ENCODE measurements around the gene ETF1.
A peak's percentile ranks its signal among the peaks of the same experiment; 100 is the strongest.
"Not testable (repeated sequence)": the region's sequence is repeated elsewhere in the genome, so short reads cannot be mapped to it uniquely, and the experiment has no call there.

The ETF1 gene

DNA sequence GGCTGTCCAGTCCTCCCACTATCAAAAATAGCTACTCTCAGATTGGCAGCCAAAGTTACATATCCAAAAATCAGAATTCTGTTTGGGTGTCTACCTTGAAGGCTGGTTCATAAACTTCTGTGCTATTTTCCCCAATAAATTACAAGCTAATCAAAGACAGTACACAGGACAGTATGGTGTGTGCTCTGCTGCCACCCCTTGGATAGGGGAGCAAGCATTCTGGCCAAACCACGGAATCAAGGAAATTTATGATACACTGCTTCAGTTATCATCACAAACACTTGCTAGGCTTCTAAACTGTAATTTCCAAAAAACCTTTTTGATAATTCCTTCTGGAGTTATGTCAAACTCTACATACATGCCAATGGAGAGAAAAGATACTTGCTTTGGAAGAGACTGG lies 15.9 kb downstream of the ETF1 start:
- no peak for DNase-seq

DNA sequence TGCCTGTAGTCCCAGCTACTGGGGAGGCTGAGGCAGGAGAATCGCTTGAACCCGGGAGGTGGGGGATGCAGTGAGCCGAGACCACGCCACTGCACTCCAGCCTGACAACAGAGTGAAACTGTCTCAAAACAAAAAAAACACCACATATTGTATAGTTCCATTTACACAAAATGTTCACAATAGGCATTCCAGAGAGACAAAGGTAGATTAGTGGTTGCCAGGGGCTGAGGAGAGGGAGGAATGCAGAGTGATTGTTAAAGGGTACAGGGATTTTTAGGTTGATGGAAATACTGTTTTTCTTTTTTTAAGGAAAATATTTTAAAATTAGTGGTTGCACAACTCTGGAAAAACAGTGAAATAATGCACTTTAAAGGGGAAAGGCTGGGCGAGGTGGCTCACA lies 19.6 kb downstream of the ETF1 start:
- DNase-seq = no peak

DNA sequence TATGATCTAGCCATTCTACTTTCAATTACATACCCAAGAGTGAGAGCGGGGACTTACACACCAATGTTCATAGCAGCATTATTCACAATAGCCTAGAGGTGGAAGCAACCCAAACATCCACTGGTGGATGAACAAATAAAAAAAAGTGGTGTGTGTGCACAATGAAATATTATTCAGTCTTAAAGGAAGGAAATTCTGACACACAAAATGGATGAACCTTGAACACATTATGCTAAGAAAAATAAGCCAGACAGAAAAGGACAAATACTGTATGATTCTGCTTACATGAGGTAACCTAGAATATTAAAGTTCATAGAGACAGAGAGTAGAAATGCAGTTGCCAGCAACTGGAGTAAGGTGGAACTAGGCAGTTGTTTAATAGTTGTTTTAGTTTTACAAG lies 22.1 kb downstream of the ETF1 start:
- no peak for DNase-seq

DNA sequence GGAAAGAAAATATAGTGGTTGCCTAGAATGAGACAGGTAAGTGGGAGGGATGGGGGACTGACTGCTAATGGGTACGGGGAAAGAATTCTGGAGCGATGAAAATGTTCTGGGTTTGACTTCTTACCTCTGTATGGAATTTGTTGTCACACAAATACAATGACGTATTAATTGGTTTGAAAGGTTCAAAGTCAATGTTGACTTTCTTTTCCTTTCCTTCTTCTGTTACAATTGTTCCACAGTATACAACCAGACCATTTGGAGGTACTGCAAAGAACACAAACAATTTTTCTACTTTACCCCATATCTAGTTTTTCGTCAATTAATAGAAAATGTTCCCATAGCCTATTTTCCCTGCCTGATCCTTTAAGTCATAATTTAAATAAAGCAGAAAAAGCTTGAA lies 25.6 kb downstream of the ETF1 start:
- no peak for DNase-seq

DNA sequence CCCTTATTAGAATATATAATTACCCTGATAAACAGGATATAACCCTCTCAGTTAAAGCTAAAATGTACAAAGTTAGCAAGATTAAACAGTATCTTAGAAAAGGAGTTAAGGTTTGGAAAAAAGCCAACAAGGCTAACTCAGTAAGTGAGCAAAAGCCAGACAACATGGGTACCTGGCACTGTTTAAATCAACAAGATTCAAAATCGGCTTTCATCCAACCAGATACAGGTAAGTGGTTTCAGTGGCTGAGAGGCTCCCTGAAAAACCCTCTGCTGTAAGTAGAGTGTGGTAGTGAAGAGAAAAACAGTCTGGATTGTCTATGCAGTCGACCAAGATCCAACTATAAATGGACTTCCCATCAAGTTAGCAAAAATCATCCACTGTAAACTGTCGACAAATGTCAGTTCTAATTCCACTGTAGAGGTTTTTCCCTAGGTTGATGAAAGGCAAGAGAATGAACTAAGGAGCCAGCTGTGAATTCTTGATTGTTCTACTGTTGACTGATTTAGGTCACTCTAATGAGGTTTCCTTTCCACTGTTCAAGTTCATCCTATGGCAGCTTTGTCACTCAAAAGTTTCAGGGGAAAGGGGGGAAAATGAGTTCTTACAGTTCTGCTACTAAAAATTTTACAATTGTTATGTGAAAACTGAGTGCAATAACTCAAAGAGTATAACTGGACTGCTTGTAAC lies 27.3 kb downstream of the ETF1 start:
- DNase-seq = no peak

DNA sequence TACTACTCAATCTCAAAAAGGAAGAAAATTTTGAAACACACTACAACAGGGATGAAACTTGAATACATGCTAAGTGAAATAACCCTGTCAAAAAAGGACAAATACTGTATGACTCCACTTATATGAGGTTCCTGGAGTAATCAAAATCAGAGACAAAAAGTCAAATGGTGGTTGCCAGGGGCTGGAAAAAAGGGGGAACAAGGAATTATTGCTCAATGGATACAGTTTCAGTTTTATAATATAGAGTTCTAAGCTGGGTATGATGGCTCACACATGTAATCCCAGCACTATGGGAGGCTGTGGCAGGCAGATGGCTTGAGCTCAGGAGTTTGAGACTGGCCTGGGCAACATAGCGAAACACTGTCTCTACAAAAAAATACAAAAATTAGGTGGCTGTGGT lies 29.0 kb downstream of the ETF1 start:
- DNase-seq = no peak

DNA sequence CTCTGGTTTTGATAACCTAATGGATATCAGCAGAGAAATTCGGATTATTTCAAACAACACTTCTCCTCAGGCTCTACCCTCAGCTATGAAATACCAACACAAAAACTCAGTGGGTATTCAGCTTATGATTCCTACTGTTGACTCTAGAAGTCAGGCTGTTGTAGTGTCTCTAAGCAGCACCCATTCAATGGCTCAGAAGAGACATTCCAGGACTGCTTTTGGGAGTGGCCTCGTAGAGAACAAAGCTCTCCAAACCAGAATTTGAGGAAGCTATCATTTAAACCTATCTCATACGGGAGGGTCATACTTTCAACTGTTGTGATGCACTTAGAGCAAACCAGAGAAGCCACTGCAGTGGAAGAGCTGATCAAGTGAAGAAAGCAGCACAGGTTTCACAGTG lies 34.1 kb downstream of the ETF1 start:
- DNase-seq = no peak

DNA sequence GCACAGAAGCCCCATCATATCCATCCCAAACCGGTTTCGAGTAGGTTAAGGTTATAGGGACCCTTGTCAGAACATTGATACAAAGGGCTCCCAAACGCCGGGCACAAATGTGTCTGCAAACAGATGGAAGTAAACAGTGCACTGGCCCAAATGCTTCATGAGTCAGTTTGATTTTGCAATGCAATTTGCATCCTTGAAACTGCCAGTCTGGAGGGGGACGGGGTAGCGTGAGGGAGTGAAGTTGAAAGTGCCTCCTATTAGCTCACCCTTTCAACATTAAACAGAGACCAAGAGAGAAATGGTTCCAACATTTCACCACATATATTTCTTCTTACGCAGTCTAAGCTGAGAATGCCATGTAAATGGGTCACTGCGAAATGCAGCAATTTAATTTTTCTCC lies 35.6 kb downstream of the ETF1 start:
- DNase-seq = not testable (repeated sequence)

DNA sequence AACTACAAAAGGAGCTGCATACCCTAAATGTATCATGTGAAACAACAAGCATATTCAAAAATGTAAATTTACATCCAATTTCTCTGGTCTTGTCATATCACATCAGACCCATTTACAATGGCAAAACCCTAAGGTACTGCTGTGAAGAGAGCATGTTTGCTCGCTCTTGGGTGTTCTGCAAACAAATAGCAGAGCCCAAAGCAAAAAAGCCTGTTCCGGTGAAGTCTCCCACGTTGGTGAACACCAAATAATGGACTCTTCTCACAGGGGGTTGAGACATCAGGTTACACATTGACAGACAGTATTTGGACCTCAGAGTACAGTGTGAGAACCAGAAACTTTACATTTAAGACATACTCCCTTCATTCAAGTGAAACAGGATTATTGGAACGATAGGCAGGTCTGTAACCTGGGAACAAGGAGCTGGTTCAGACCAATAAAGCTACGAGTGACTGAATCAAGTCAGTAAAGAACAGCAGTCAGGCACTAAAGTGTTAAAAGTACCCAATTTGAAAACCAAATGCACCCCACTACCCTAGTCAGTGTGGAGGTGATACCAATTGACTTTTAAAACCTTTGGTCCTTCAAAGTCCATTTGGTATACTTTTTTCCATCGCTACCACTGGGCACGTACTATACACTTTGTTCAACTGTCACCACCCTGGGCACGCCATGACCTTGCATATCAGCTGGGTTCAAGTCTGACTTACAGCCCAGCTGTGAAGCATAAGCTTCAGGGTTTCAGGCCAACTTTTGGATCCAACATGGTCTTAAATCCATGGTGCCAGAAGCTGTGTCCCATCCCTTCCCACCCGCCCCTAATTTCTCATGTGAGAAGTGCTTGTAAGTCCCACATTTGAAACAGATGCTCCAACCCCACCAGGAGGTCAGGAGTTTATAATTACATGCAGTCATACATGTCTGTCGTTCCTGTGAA lies 36.4 kb downstream of the ETF1 start:
- DNase-seq = no peak

DNA sequence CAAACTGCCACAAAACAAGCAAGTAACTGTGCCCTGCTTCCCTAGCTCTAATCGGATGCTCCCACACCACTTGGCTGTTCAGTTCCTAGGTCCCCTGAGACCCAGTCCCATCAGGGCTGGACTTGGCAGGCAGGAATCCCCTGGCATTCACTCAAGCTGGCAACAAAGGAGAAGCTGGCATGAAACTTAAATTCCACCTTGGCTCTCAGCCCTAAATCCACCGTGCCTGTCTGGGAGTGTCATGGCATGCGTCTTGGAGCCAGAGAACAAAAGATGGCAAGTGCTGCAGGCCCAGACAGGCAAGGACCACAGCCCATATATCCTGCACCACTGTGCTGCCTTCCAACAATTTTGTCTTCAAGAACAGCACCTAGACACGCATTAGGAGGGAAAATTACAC lies 38.2 kb downstream of the ETF1 start:
- DNase-seq = no peak

DNA sequence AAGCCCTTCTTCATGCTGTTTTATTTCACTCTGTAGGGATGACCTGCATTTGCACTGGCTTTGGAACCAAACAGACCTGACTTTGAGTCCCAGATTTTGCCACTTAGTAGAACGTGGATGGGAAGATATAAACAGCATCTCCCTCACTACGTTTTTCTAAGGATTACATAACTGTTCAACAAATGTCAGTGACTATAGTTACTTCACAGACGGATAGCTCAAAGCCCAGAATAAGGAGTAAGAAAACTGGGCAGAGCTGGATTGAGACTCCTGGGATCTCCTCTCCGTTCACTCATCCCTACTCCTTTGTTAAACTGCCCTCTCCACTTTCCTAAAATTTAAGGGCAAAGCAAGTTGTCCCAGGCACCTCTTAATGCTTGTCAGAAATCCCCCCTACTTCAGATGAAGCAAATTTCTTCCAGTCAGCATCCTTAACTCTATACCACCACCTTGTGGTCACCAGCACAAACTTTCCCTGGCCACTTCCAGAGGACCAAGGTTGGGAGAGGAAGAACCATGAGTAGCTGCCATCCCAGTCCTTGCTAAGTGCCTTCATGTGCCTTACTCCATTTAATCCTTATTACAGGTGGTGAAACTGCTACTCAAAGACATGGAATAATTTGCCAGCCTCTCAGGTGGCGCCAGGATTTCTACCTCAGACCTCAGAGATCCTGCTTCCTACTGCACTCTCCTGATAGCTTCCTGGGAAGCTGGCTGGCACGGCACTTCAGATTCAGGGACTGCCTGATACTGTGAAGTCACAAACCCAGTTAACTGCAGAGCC lies 39.4 kb downstream of the ETF1 start:
- DNase-seq = peak; percentile 29

DNA sequence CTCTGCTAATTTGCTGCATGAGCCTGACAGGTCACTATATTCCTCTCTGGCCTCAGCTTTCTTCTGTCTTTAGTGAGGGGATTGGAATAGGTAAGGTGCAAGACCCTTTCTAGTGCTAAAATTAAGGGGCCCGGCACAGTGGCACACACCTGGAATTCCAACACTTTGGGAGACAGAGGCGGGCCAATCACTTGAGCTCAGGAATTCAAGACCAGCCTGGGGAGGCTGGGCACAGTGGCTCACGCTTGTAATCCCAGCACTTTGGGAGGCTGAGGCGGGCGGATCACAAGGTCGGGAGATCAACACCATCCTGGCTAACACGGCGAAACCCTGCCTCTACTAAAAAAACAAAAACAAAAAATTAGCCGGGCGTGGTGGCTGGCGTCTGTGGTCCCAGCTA lies 40.5 kb downstream of the ETF1 start:
- no peak for DNase-seq

DNA sequence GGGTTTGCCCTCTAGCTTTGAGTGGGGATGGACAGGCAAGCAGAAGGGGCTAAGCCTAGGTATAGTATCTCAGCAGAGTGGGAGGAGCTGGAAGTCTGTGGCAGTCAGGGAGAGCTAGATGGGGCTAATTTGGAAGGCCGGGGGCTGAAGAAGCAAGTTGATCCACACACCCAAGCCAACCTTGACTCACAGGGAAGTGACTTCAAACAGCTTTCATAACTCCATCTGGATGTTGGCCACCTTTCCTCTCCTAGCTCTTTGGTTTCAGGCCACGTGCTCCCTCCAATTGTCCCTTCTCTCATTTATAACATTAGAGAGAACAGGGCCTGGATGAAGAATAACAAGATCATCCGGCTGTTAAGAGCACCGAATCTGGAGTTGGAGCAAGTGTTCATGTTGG lies 40.9 kb downstream of the ETF1 start:
- no peak for DNase-seq

DNA sequence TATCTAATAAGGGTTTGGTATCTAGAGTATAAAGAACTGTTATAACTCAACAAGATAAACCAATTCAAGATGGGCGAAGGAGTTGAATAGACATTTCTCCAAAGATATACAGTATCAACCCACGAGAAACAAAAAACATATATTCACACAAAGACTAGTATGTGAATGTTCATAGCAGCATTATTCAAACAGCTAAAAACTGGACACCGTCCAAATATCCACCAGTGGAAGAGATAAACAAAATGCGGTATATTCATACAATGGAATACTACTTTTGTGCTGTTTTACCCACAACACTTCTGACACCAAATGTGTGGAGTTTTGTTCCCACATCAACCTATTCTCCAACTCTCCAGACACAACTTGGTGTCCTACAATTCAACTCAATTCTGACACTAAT lies 44.7 kb downstream of the ETF1 start:
- DNase-seq = no peak

DNA sequence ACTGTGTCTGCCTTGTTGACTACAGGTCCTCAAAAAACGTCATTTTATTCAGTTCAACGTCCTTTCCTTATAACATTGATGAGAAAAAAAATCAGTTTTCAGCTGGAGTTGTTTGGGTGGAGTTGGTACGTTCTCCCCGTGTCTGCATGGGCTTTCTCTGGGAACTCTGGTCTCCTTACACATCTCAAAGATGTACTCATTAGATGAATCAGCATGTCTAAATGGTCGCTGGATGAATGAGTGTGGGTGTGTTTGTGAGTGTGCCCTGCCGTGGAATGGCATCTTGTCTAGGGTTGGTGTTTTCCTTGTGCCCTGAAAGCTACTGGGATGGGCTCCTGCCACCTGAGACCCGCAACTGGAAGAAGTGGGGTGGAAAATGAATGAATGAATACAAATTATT lies 47.7 kb downstream of the ETF1 start:
- no peak for DNase-seq

DNA sequence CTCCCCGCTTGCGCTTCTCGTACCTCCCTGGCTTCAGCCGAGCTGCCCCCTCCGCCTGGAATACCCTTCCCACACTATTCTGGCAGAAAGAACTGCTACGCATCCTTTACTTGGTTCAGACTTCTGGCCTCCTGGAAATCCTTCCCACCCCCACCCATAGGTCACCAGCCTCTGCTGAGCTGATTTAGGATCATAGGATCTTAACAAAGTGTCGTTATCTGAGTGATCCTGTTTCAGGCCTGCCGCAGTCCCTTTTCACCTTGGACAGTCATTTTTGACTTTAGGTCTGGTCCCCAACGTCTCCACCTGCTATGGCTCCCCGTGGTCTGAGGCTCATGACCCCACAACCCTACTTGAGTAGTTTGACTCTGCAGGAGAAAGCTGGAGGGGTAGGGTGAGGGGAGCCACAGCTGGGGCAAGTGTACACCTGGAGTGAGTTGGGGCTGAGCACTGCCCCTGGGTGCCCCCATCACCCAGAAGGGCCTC lies 50.4 kb downstream of the ETF1 start:
- no peak for DNase-seq

DNA sequence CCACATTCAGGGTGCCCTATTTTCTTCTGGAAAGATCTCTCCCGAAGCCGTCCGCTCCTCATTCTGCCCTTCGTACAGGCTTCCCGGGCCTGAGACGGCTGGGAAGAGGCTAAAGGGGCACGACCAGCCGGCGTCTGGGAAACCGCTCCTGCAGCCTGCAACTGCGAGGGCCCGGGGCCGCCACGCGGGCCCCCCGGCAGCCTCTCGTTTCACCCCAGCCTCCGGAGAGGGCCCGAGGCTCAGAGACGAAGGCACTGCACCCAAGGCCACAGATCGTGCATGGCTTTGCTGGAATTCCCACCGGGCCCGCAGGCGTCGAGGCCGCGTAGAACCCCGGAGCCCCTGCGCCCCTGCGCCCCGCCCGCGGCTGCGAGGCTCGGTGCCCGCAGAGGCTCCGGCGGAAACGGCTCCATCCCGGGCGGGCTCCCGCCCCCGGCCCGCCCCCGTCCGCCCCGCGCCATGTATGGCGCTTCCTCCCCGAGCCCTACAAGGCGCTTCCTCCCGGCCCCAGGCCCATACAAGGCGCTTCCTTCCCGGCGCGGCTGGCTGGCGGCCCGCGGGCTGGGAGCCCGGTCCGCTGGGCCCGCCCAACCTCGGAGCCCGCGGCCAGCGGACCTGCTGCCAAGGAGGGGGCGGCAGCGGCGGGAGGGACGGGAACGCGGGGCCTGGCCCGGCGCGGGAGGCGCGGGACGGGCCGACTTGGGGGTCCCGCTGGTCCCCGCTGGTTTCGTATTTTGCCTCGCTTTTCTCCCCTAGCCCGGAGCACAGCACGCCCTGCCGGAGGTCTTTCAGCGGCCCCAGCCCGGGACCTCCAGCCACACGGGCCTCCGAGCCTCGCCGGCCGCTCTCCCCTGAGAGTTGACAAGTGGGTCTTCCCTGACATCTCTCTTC lies 51.1 kb downstream of the ETF1 start:
- peak; percentile 89 for DNase-seq

DNA sequence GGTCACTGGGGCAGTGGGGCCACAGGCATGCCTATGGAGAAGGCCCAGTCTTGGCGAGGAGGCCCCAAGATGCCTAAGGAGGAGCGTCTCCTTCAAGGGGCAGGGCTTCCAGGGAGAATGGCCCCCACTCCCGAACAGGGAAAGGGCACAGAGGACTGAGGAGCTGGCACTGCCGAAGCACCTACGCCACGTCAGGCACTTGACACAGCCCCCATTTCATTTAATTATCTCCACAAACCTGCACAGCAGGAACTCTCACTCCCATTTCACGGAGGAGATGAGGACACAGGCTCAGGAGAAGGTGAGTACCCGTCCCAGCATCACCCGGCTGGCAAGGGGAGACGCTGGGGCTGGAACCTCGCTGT lies 51.8 kb downstream of the ETF1 start:
- DNase-seq = no peak

DNA sequence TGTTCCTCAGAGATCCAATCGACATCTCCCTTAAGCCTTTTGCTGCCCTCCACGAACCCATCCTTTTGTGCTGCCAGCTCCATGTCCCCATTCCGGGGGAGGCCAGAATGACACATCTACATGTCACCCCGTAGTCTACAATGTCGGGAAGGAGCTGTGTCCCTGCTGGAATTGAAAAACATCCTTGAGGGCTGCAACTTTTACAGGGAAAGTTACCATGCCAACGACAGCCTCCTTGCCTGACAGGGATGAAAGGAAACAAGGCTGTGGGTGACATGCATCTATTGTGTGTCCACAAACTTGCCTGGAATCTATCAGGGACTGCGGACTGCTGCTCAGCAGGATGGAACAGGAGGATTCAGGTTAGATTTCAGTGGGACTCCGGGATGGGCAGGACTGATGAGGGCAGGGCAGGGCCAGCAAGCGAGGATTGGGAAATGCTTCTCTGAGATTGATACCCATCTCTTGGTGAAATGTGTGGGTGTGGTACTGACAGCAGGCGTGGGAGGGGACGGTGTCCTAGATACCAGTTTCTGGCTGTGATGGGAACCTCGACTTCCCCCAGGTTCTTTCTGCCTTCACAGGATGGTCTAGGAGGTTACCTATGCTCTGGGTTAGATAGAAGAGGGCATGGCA lies 52.3 kb downstream of the ETF1 start:
- no peak for DNase-seq

DNA sequence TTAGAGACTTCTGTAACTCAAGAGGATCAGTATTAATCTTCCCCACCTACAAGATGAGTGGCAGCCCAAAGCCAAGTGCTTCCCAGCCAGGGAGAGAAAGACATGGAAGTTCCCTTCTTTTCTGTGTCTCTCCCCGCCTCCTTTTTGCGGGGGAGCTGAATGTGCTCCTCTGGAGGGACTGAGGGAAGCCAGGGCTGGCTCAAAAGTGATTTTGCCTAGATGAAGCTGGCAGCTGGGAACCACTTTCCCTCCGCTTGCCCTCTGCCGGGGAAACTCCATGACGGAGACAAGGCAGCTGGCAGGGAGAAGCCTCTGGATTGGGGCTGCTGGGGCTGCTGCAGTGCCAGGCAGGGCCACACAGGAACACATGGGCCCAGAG lies 53.4 kb downstream of the ETF1 start:
- no peak for DNase-seq

DNA sequence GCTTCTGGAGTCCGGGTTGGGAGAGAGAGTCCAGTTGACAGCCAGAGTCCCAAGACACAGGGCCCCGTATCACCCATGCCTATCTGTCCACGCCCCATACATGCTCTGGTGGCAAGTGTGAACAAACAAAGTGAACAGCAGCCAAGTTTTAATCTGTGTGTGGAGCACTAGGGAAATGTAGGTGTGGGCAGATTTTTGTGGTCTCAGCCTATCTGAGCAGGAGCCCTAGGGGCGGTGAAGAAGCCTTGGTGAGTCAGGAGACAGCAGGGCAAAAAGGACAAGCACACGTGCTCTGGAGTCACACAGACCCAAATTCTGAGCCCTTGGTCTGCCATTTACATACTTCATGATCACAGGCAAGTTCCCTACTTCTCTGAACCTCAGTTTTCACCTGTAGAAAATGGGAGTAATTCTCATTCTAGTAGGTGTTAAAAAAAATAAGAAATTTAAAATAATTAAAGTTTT lies 54.5 kb downstream of the ETF1 start:
- DNase-seq = no peak

DNA sequence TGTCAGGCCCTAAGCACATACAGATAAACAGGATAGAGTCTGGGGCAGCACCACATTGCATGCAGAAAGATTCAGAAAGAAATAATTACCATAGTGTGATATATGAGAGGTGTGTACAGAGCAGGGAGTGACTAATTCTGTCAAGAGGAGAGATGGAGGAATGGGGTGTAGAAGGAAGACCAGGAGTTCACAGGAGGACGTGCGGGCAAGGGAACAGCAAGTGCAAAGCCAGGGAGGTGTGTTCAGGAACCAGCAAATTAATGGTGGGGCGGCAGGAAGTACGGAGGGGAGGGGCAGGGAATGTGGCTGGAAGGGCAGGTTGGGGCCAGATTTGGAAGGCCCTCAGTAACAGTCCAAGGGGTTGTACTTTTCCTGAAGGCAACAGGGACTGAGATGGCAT lies 60.4 kb downstream of the ETF1 start:
- no peak for DNase-seq
